Endothelial cell of umbilical vein (primary cell): ENCODE measurements around the gene METTL6.

Experiments used
- EZH2 ChIP-seq: IDR thresholded peaks from 2 replicates; pipeline ENCODE4 v1.6.1; 2012; ENCODE audit warnings: borderline replicate concordance, low read depth, mild to moderate bottlenecking, moderate library complexity, low read length, inconsistent platforms; ENCODE audit not compliant: severe bottlenecking
- FOS ChIP-seq: IDR thresholded peaks from 2 replicates; pipeline ENCODE4 v1.6.1; 2011; ENCODE audit warnings: mild to moderate bottlenecking, low read length, moderate library complexity, borderline replicate concordance; ENCODE audit not compliant: insufficient read depth
- GATA2 ChIP-seq: IDR thresholded peaks from 2 replicates; pipeline ENCODE4 v1.7.0; 2011; ENCODE audit warnings: low read depth, mild to moderate bottlenecking, moderate library complexity, mixed read lengths, low read length; ENCODE audit not compliant: insufficient read length, insufficient read depth
- JUN ChIP-seq: IDR thresholded peaks from 2 replicates; pipeline ENCODE4 v1.6.1; 2011; ENCODE audit warnings: borderline replicate concordance, low read depth; ENCODE audit not compliant: insufficient read length, insufficient read depth
- MYC ChIP-seq: IDR thresholded peaks from one replicate; pipeline ENCODE4 v1.6.1; 2011; ENCODE audit warnings: mild to moderate bottlenecking, low read depth, low read length
- POLR2A ChIP-seq: IDR thresholded peaks from 2 replicates; pipeline ENCODE4 v1.6.1; 2012; ENCODE audit warnings: low read depth, mild to moderate bottlenecking, control low read depth, low read length
- POLR2AphosphoS5 ChIP-seq: IDR thresholded peaks from 2 replicates; pipeline ENCODE4 v1.6.1; 2012; ENCODE audit warnings: low read depth, mild to moderate bottlenecking, control low read depth, low read length, moderate library complexity; ENCODE audit not compliant: insufficient read depth
- TF ChIP-seq, protein P1 (sequence below), 2 donors: IDR thresholded peaks; 1 replicate in 1 of 2; 2 replicates in 1 of 2; pipeline ENCODE4 v1.5.1; 2011; ENCODE audit warnings: low read length in 2 of 2, mild to moderate bottlenecking in 2 of 2, moderate library complexity in 2 of 2, control low read depth in 1 of 2, inconsistent platforms in 1 of 2, low read depth in 1 of 2; ENCODE audit not compliant: insufficient read depth in 1 of 2; ENCODE audit errors: extremely low read depth in 1 of 2
- TF ChIP-seq, protein P2 (sequence below): IDR thresholded peaks from 2 replicates; pipeline ENCODE4 v1.6.1; 2011; ENCODE audit not compliant: insufficient read depth, insufficient read length

DNA sequence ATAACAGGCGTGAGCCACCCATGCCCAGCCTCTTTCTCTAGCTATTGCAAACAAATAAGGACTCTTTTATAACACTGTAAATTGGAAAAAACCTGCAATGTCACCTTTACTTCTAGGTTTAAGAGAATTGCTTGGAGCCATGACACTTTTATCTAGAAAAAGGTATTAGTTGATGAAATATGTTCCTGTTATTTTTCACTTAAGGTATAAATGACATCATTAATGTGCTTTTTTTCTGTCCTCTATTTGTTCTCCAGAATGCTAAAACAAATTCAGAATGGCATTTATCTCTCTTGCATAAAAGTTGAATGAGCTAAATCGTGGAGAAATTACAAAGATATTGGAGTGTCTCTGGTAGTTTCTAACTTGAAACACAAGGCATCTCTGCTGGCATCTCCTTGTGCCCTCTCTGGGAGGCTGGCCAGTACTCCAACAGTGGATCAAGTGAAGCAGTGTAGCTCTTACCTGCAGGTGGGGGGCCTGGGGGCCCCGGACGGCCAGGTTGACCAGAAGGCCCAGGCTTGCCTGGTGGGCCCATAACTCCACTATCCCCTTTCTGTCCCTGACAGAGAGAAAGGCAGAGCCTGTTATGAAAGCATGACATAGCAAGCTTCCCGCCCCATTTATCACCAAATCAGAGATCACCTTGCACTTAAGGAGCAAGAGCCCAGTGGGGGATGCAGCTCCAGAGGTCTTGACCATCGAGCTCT, 38.7 kb upstream of the METTL6 start:
- TF ChIP-seq, protein P1, sequence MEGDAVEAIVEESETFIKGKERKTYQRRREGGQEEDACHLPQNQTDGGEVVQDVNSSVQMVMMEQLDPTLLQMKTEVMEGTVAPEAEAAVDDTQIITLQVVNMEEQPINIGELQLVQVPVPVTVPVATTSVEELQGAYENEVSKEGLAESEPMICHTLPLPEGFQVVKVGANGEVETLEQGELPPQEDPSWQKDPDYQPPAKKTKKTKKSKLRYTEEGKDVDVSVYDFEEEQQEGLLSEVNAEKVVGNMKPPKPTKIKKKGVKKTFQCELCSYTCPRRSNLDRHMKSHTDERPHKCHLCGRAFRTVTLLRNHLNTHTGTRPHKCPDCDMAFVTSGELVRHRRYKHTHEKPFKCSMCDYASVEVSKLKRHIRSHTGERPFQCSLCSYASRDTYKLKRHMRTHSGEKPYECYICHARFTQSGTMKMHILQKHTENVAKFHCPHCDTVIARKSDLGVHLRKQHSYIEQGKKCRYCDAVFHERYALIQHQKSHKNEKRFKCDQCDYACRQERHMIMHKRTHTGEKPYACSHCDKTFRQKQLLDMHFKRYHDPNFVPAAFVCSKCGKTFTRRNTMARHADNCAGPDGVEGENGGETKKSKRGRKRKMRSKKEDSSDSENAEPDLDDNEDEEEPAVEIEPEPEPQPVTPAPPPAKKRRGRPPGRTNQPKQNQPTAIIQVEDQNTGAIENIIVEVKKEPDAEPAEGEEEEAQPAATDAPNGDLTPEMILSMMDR (IDR thresholded peaks at IDR 0.05; ENCODE audit: extremely low read depth in 1 of 2, insufficient read depth in 1 of 2, low read depth in 1 of 2, low read length in 2 of 2): no peak
- TF ChIP-seq EZH2: no peak
- no peak for TF ChIP-seq MYC
- TF ChIP-seq POLR2A: no peak
- TF ChIP-seq, protein P2, sequence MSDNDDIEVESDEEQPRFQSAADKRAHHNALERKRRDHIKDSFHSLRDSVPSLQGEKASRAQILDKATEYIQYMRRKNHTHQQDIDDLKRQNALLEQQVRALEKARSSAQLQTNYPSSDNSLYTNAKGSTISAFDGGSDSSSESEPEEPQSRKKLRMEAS: no peak
- no peak for TF ChIP-seq POLR2AphosphoS5
- no peak for TF ChIP-seq JUN
- TF ChIP-seq GATA2: no peak
- TF ChIP-seq FOS: no peak
